Heart right ventricle (tissue), 16 donors: Measurements from ENCODE around the gene STRADA. TPM values are rescaled to one million over a fixed set of nuclear protein-coding genes. Genes with fewer than 3 reads are reported as not detected.

ENCODE experiments used
- ATAC-seq, 8 donors: fragments of 200-7000 bp; cut with Tn5 transposase; one replicate each; pipeline ENCODE4 v1.9.1; 2020; ENCODE audit warnings: mild to moderate bottlenecking in 8 of 8, moderate library complexity in 8 of 8, moderate number of reproducible peaks in 1 of 8
- DNase-seq, 2 donors: peaks; one replicate each; pipeline ENCODE4 v3.0.0-alpha.2; 2020
- H3K27ac ChIP-seq, 10 donors: fragments of 200-600 bp; sonication (generic) in 2 of 10; one replicate each; pipeline versions ENCODE4 v1.5.0 to v1.8.0; 2020 to 2022; ENCODE audit warnings: mild to moderate bottlenecking in 3 of 10
- H3K27me3 ChIP-seq, 7 donors: fragments of 200-600 bp; one replicate each; pipeline ENCODE4 v1.8.0; 2021 to 2022; ENCODE audit warnings: mild to moderate bottlenecking in 2 of 7
- H3K36me3 ChIP-seq, 9 donors: fragments of 200-600 bp; sonication (generic) in 1 of 9; one replicate each; pipeline versions ENCODE4 v1.5.0 to v1.8.0; 2020 to 2022; ENCODE audit warnings: mild to moderate bottlenecking in 2 of 9
- H3K4me1 ChIP-seq, 9 donors: fragments of 200-600 bp; sonication (generic) in 1 of 9; one replicate each; pipeline versions ENCODE4 v1.5.0 to v1.8.0; 2020 to 2022; ENCODE audit warnings: mild to moderate bottlenecking in 4 of 9
- H3K4me3 ChIP-seq, 10 donors: fragments of 200-600 bp; sonication (generic) in 2 of 10; one replicate each; pipeline versions ENCODE4 v1.5.0 to v1.8.0; 2020 to 2022; ENCODE audit warnings: mild to moderate bottlenecking in 7 of 10, moderate library complexity in 2 of 10
- H3K9me3 ChIP-seq, 11 donors: fragments of 200-600 bp in 10 of 11; sonication (generic) in 2 of 11; one replicate each; pipeline versions ENCODE4 v1.5.0 to v1.8.0; 2013 to 2022; ENCODE audit warnings: mild to moderate bottlenecking in 2 of 11, control low read depth in 1 of 11, moderate library complexity in 1 of 11
- CTCF ChIP-seq, 9 donors: fragments of 200-600 bp; sonication (generic) in 2 of 9; IDR thresholded peaks; one replicate each; pipeline versions ENCODE4 v1.5.0 to v1.8.0; 2021 to 2022; ENCODE audit warnings: antibody characterized with exemption in 9 of 9, mild to moderate bottlenecking in 5 of 9, moderate library complexity in 1 of 9
- WGBS, 2 donors: extraction: QIAGEN DNeasy Blood & Tissue Kit; methylation state at CpG; one replicate each; pipeline ENCODE4 v1.1.7; 2013; ENCODE audit warnings: inconsistent platforms in 1 of 2; 5-methylcytosine and 5-hydroxymethylcytosine counted together
- intact Hi-C, 10 donors: fragments of 100-400 bp; cut with DNase I; formaldehyde crosslinking; loops; one replicate each; pipeline versions ENCODE4 v1.11.1 to v1.14.2; 2022
- polyA plus RNA-seq, 2 donors: library from polyadenylated mRNA; stranded (reverse); fragments of 200-250 nt; gene quantifications; one replicate each; pipeline ENCODE4 v1.2.3, GENCODE V29; 2013
- total RNA-seq, 10 donors: library from RNA; stranded (reverse); fragmentation: NEBNext Ultra II Directional in 3 of 10; extraction: Animal tissue kit (Norgen Biotek cat#: 25700) in 3 of 10; gene quantifications; one replicate each; pipeline versions ENCODE4 v1.2.1 to v1.2.4, GENCODE V29; 2021 to 2023
- donor health status: Arrhythmogenic right ventricular cardiomyopathy.
- donor health status: ischemic (EF 13 %, LVEDD 7.1; RV severe dilation, severe dysfunction).
- donor health status: healthy with polysubstance abuse.
- donor health status: DM: no; HTN: yes; CAD: no.
- donor health status: DM: no; HTN: no; CAD: no.
- donor health status: ischemic (EF 25% LVEDD 6.9; RV normal size, moderate dysfunction).
- donor health status: ischemic (EF 25% LVEDD 5.7; RV mildly dilated, moderate dysfunction).
- donor health status: healthy.
- donor health status: DM: yes; HTN: yes; CAD: no.
- donor health status: Ischemic cardiomyopathy.
- donor health status: ischemic (EF 35%, LVEDD 5.7; RV mildly dilated, moderate dysfunction).
- donor health status: nonischemic (EF 11% LVEDD 7.7; RV severe dilation, severe dysfunction).
- donor health status: DM: yes; HTN: yes; CAD: no.
- donor health status: PGD.
- donor health status: ischemic (EF 29% LVEDD 5.4; RV normal size, mild dysfunction).
- donor health status: nonischemic (EF 23%, LVEDD 6.1; RV moderate dilation, normal function).

The STRADA gene
- total and polyA plus RNA-seq, 12 donors: 12.2 to 30.0 (median 17.7) TPM

GRCh38 chr17:63685578-63685977, 56.0 kb downstream of the STRADA start:
- no peak overlapping the region for H3K27ac ChIP-seq
- peaks cover 0 to 29% (median 13%) of the 10 kb centered on the region in 9 donors for H3K4me1 ChIP-seq
- no peaks in the 10 kb centered on the region for H3K9me3 ChIP-seq
- H3K4me3 ChIP-seq: no peak overlapping the region
- peaks cover 0 to 98% (median 59%) of the 10 kb centered on the region in 9 donors for H3K36me3 ChIP-seq
- no peak for ATAC-seq
- intact Hi-C loops: no loop called here
- WGBS, 2 donors: 95 to 98% methylated on average over 3 of the region's 3 CpGs
- DNase-seq: no peak
- H3K27me3 ChIP-seq: no peaks in the 10 kb centered on the region
- no peak for TF ChIP-seq CTCF (IDR thresholded peaks at IDR 0.05)

- ATAC-seq (peak in 3 of 8 donors; percentile 32 to 49 (median 34)), DNase-seq (no peak)
- intact Hi-C loops: no loop called here
- Histone ChIP-seq H3K27ac (no peak overlapping the region), H3K9me3 (no peaks in the 10 kb centered on the region), H3K27me3 (no peaks in the 10 kb centered on the region), H3K4me1 (peaks cover 0 to 29% (median 14%) of the 10 kb centered on the region in 9 donors), H3K36me3 (peaks cover 0 to 98% (median 53%) of the 10 kb centered on the region in 9 donors), H3K4me3 (no peak overlapping the region)
- WGBS, 2 donors: 55 to 58% methylated on average over 2 of the region's 2 CpGs
- TF ChIP-seq CTCF (IDR thresholded peaks at IDR 0.05): no peak
Observed at GRCh38 chr17:63685041-63685440, 56.6 kb downstream of the STRADA start.

- DNase-seq: no peak
- Histone ChIP-seq H3K4me1 (peaks cover 0 to 33% (median 19%) of the 10 kb centered on the region in 9 donors), H3K27me3 (no peaks in the 10 kb centered on the region), H3K27ac (no peak overlapping the region), H3K36me3 (peaks cover 0 to 98% (median 37%) of the 10 kb centered on the region in 9 donors), H3K4me3 (no peak overlapping the region), H3K9me3 (no peaks in the 10 kb centered on the region)
- no peak for ATAC-seq
- TF ChIP-seq CTCF (IDR thresholded peaks at IDR 0.05): no peak
- intact Hi-C loops: no loop called here
Observed at GRCh38 chr17:63682981-63683380, 58.6 kb downstream of the STRADA start.

- DNase-seq (no peak), ATAC-seq (no peak)
- Histone ChIP-seq H3K9me3 (no peaks in the 10 kb centered on the region), H3K27ac (peak overlapping the region in 1 of 10 donors; percentile 16), H3K4me1 (peaks cover 0 to 38% (median 25%) of the 10 kb centered on the region in 9 donors), H3K27me3 (no peaks in the 10 kb centered on the region), H3K4me3 (no peak overlapping the region), H3K36me3 (peaks cover 0 to 98% (median 37%) of the 10 kb centered on the region in 9 donors)
- intact Hi-C loops: no loop called here
- 100% methylated on average over 1 of the region's 1 CpG for WGBS, 2 donors
- no peak for TF ChIP-seq CTCF (IDR thresholded peaks at IDR 0.05)
Observed at GRCh38 chr17:63682441-63682840, 59.2 kb downstream of the STRADA start.
